ENCODE results near the gene LBR.

Gene LBR

DNA sequence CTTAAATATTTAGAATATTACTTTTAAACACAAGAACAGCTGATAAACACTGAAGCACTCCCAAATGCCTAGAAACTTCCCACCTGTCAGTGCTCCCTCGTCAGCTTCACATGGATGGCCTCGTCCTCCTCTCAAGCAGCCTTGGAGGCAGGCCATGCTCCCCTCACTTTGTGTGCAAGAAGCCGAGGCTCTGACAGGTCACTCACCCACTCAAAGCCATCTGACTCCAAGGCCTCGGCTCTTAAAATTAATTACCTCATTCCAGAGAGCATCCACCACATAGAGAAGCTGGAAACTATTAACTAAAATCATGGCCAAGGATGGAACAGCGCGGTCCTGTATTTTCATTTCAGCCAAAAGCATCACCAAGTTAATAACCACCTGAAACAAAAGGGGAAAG, 17.8 kb downstream of the LBR start:
- peaks cover 10% of the 10 kb centered on the region for H3K79me2 ChIP-seq (ENCODE audit: control insufficient read depth, insufficient read depth, low read length)
- no peak overlapping the region for H2AK5ac ChIP-seq (ENCODE audit: low read length)
- H3K23ac ChIP-seq (ENCODE audit: low read length) = no peak overlapping the region
- no peak overlapping the region for H3K4ac ChIP-seq (ENCODE audit: low read depth, low read length)
- H3K27me3 ChIP-seq (ENCODE audit: insufficient read depth, low read length, poor library complexity) = no peaks in the 10 kb centered on the region
- no peak overlapping the region for H2BK5ac ChIP-seq (ENCODE audit: low read length)
- no peak overlapping the region for H4K5ac ChIP-seq (ENCODE audit: low read length)
- H4K8ac ChIP-seq (ENCODE audit: low read depth, low read length) = no peak overlapping the region
- no peak overlapping the region for H2BK15ac ChIP-seq (replicated peaks; ENCODE audit: low read depth)
- H3K4me3 ChIP-seq (ENCODE audit: low read length) = no peak overlapping the region
- H3K4me2 ChIP-seq (ENCODE audit: low read length) = no peak overlapping the region
- H3K36me3 ChIP-seq (ENCODE audit: control insufficient read depth, insufficient read depth, low read length) = no peaks in the 10 kb centered on the region
- peaks cover 19% of the 10 kb centered on the region for H3K79me1 ChIP-seq (ENCODE audit: low read length)
- no peak overlapping the region for H2BK120ac ChIP-seq (ENCODE audit: low read depth, low read length)
- H3K9ac ChIP-seq (ENCODE audit: low read length) = no peak overlapping the region
- no peak overlapping the region for H3K56ac ChIP-seq (ENCODE audit: low read length)
- DNase-seq = no peak
- WGBS (ENCODE audit: extremely low coverage, insufficient coverage, low lambda C conversion rate) = no CpG with 5 or more reads among the region's 6 CpGs
- H3K18ac ChIP-seq (ENCODE audit: low read length) = peak overlapping the region; percentile 20
- H3K4me1 ChIP-seq (ENCODE audit: control insufficient read depth, low read depth, low read length) = peaks cover 15% of the 10 kb centered on the region
- no peak overlapping the region for H3K27ac ChIP-seq (ENCODE audit: low read depth, low read length)

GRCh38 chr1:225409051-225409450, 18.8 kb downstream of the LBR start:
- H3K79me1 ChIP-seq (ENCODE audit: low read length) = peaks cover 15% of the 10 kb centered on the region
- no peak overlapping the region for H2AK5ac ChIP-seq (ENCODE audit: low read length)
- no peak overlapping the region for H4K8ac ChIP-seq (ENCODE audit: low read depth, low read length)
- no peak overlapping the region for H3K4me3 ChIP-seq (ENCODE audit: low read length)
- no peak overlapping the region for H3K18ac ChIP-seq (ENCODE audit: low read length)
- peaks cover 2% of the 10 kb centered on the region for H3K36me3 ChIP-seq (ENCODE audit: control insufficient read depth, insufficient read depth, low read length)
- no peaks in the 10 kb centered on the region for H3K27me3 ChIP-seq (ENCODE audit: insufficient read depth, low read length, poor library complexity)
- H3K4me1 ChIP-seq (ENCODE audit: control insufficient read depth, low read depth, low read length) = peaks cover 12% of the 10 kb centered on the region
- no peak overlapping the region for H2BK15ac ChIP-seq (replicated peaks; ENCODE audit: low read depth)
- WGBS (ENCODE audit: extremely low coverage, insufficient coverage, low lambda C conversion rate) = no CpG with 5 or more reads among the region's 8 CpGs
- H3K4me2 ChIP-seq (ENCODE audit: low read length) = no peak overlapping the region
- H4K5ac ChIP-seq (ENCODE audit: low read length) = no peak overlapping the region
- no peak overlapping the region for H3K4ac ChIP-seq (ENCODE audit: low read depth, low read length)
- no peak overlapping the region for H3K56ac ChIP-seq (ENCODE audit: low read length)
- H2BK120ac ChIP-seq (ENCODE audit: low read depth, low read length) = no peak overlapping the region
- H2BK5ac ChIP-seq (ENCODE audit: low read length) = no peak overlapping the region
- H3K9ac ChIP-seq (ENCODE audit: low read length) = no peak overlapping the region
- peaks cover 7% of the 10 kb centered on the region for H3K79me2 ChIP-seq (ENCODE audit: control insufficient read depth, insufficient read depth, low read length)
- no peak overlapping the region for H3K27ac ChIP-seq (ENCODE audit: low read depth, low read length)
- no peak overlapping the region for H3K23ac ChIP-seq (ENCODE audit: low read length)
- DNase-seq = peak; percentile 83

GRCh38 chr1:225408249-225408648, 19.6 kb downstream of the LBR start:
- Histone ChIP-seq H3K4me2 (ENCODE audit: low read length) (no peak overlapping the region), H3K4me3 (ENCODE audit: low read length) (no peak overlapping the region), H3K79me2 (ENCODE audit: control insufficient read depth, insufficient read depth, low read length) (peaks cover 5% of the 10 kb centered on the region), H3K18ac (ENCODE audit: low read length) (no peak overlapping the region), H3K27me3 (ENCODE audit: insufficient read depth, low read length, poor library complexity) (no peaks in the 10 kb centered on the region), H2AK5ac (ENCODE audit: low read length) (no peak overlapping the region), H3K4ac (ENCODE audit: low read depth, low read length) (no peak overlapping the region), H3K27ac (ENCODE audit: low read depth, low read length) (no peak overlapping the region), H4K8ac (ENCODE audit: low read depth, low read length) (no peak overlapping the region), H3K9ac (ENCODE audit: low read length) (no peak overlapping the region), H2BK120ac (ENCODE audit: low read depth, low read length) (no peak overlapping the region), H2BK15ac (replicated peaks; ENCODE audit: low read depth) (no peak overlapping the region), H3K36me3 (ENCODE audit: control insufficient read depth, insufficient read depth, low read length) (peaks cover 2% of the 10 kb centered on the region), H2BK5ac (ENCODE audit: low read length) (no peak overlapping the region), H4K5ac (ENCODE audit: low read length) (no peak overlapping the region), H3K4me1 (ENCODE audit: control insufficient read depth, low read depth, low read length) (peaks cover 9% of the 10 kb centered on the region), H3K23ac (ENCODE audit: low read length) (no peak overlapping the region), H3K56ac (ENCODE audit: low read length) (no peak overlapping the region), H3K79me1 (ENCODE audit: low read length) (peaks cover 14% of the 10 kb centered on the region)
- DNase-seq = peak; percentile 73
- WGBS (ENCODE audit: extremely low coverage, insufficient coverage, low lambda C conversion rate) = no CpG with 5 or more reads among the region's 4 CpGs

DNA sequence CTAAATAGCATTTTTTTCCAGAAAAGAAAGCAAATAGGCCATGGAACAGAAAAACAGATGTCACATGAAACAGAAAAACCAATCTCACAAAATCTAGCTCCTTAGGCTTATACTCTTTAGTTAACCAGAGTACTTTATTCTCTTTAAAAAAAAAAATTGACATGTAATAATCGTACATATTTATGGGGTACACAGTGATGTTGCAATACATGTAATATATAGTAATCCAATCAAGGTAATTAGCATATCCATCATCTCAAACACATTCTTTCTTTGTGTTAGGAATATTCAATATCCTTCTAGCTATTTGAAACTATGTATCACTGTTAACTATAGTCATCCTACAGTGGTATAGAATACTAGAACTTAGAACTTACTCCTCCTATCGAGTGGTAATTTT, 20.1 kb downstream of the LBR start:
- Histone ChIP-seq H4K5ac (ENCODE audit: low read length) (no peak overlapping the region), H3K4me3 (ENCODE audit: low read length) (no peak overlapping the region), H3K4me2 (ENCODE audit: low read length) (no peak overlapping the region), H3K79me2 (ENCODE audit: control insufficient read depth, insufficient read depth, low read length) (peaks cover 5% of the 10 kb centered on the region), H3K4me1 (ENCODE audit: control insufficient read depth, low read depth, low read length) (peaks cover 9% of the 10 kb centered on the region), H3K56ac (ENCODE audit: low read length) (no peak overlapping the region), H3K36me3 (ENCODE audit: control insufficient read depth, insufficient read depth, low read length) (peaks cover 2% of the 10 kb centered on the region), H2AK5ac (ENCODE audit: low read length) (no peak overlapping the region), H3K27me3 (ENCODE audit: insufficient read depth, low read length, poor library complexity) (no peaks in the 10 kb centered on the region), H3K4ac (ENCODE audit: low read depth, low read length) (no peak overlapping the region), H3K79me1 (ENCODE audit: low read length) (peaks cover 14% of the 10 kb centered on the region), H2BK120ac (ENCODE audit: low read depth, low read length) (no peak overlapping the region), H3K23ac (ENCODE audit: low read length) (no peak overlapping the region), H3K27ac (ENCODE audit: low read depth, low read length) (no peak overlapping the region), H3K9ac (ENCODE audit: low read length) (no peak overlapping the region), H2BK5ac (ENCODE audit: low read length) (no peak overlapping the region), H3K18ac (ENCODE audit: low read length) (no peak overlapping the region), H4K8ac (ENCODE audit: low read depth, low read length) (no peak overlapping the region), H2BK15ac (replicated peaks; ENCODE audit: low read depth) (no peak overlapping the region)
- no peak for DNase-seq
- WGBS (ENCODE audit: extremely low coverage, insufficient coverage, low lambda C conversion rate) = 100% methylated on average over 1 of the region's 2 CpGs

GRCh38 chr1:225406976-225407725, 20.7 kb downstream of the LBR start:
- Histone ChIP-seq H4K5ac (ENCODE audit: low read length) (no peak overlapping the region), H2BK5ac (ENCODE audit: low read length) (no peak overlapping the region), H3K56ac (ENCODE audit: low read length) (no peak overlapping the region), H3K27me3 (ENCODE audit: insufficient read depth, low read length, poor library complexity) (no peaks in the 10 kb centered on the region), H2BK15ac (replicated peaks; ENCODE audit: low read depth) (no peak overlapping the region), H3K4me1 (ENCODE audit: control insufficient read depth, low read depth, low read length) (peaks cover 9% of the 10 kb centered on the region), H3K9ac (ENCODE audit: low read length) (no peak overlapping the region), H3K4ac (ENCODE audit: low read depth, low read length) (no peak overlapping the region), H4K8ac (ENCODE audit: low read depth, low read length) (no peak overlapping the region), H3K36me3 (ENCODE audit: control insufficient read depth, insufficient read depth, low read length) (peaks cover 2% of the 10 kb centered on the region), H2AK5ac (ENCODE audit: low read length) (no peak overlapping the region), H3K23ac (ENCODE audit: low read length) (no peak overlapping the region), H3K4me3 (ENCODE audit: low read length) (no peak overlapping the region), H3K79me1 (ENCODE audit: low read length) (peaks cover 14% of the 10 kb centered on the region), H3K79me2 (ENCODE audit: control insufficient read depth, insufficient read depth, low read length) (peaks cover 5% of the 10 kb centered on the region), H3K4me2 (ENCODE audit: low read length) (no peak overlapping the region), H3K18ac (ENCODE audit: low read length) (peak overlapping the region; percentile 55), H3K27ac (ENCODE audit: low read depth, low read length) (no peak overlapping the region), H2BK120ac (ENCODE audit: low read depth, low read length) (no peak overlapping the region)
- no CpG with 5 or more reads among the region's 8 CpGs for whole genome bisulfite sequencing (ENCODE audit: extremely low coverage, insufficient coverage, low lambda C conversion rate)
- DNase-seq = no peak

DNA sequence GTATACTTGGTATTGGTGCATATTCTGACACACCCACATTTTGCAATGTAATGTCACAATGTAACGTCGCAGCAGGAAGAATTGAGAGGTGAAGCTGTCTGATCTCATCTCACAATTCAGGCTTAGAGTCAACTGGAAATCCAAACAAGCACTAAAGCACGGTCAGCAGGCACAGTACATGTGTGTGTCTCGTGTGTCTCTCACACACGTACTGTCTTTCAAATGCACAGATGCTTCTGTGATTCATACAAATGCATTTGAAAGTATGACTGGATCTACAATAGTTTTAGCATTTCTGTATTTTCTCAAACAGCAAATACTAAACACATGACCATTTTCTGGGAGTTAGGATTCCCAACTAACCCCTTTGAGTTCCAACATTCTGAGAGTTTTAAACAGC, 26.9 kb downstream of the LBR start:
- no peak for DNase-seq
- Histone ChIP-seq H3K23ac (ENCODE audit: low read length) (no peak overlapping the region), H3K18ac (ENCODE audit: low read length) (no peak overlapping the region), H3K9ac (ENCODE audit: low read length) (no peak overlapping the region), H2BK5ac (ENCODE audit: low read length) (no peak overlapping the region), H2AK5ac (ENCODE audit: low read length) (no peak overlapping the region), H3K4me2 (ENCODE audit: low read length) (no peak overlapping the region), H3K79me2 (ENCODE audit: control insufficient read depth, insufficient read depth, low read length) (no peaks in the 10 kb centered on the region), H4K5ac (ENCODE audit: low read length) (no peak overlapping the region), H3K56ac (ENCODE audit: low read length) (no peak overlapping the region), H3K27ac (ENCODE audit: low read depth, low read length) (no peak overlapping the region), H3K4me3 (ENCODE audit: low read length) (no peak overlapping the region), H3K4ac (ENCODE audit: low read depth, low read length) (no peak overlapping the region), H3K79me1 (ENCODE audit: low read length) (peaks cover 5% of the 10 kb centered on the region), H3K4me1 (ENCODE audit: control insufficient read depth, low read depth, low read length) (no peaks in the 10 kb centered on the region), H4K8ac (ENCODE audit: low read depth, low read length) (no peak overlapping the region), H2BK120ac (ENCODE audit: low read depth, low read length) (no peak overlapping the region), H2BK15ac (replicated peaks; ENCODE audit: low read depth) (no peak overlapping the region), H3K36me3 (ENCODE audit: control insufficient read depth, insufficient read depth, low read length) (peaks cover 7% of the 10 kb centered on the region), H3K27me3 (ENCODE audit: insufficient read depth, low read length, poor library complexity) (no peaks in the 10 kb centered on the region)
- WGBS (ENCODE audit: extremely low coverage, insufficient coverage, low lambda C conversion rate) = no CpG with 5 or more reads among the region's 5 CpGs
